Measurements from ENCODE around the gene TMEM165. TPM values are rescaled to one million over a fixed set of nuclear protein-coding genes. Genes with fewer than 3 reads are reported as not detected.
"Not testable (repeated sequence)": the region's sequence is repeated elsewhere in the genome, so short reads cannot be mapped to it uniquely, and the experiment has no call there.

The TMEM165 gene
- total RNA-seq, 4 donors from 2014 or later, result 79.5 to 215 (median 136) TPM

- Histone ChIP-seq H3K27me3 (no peaks in the 10 kb centered on the region), H3K9me3 (no peaks in the 10 kb centered on the region), H3K36me3 (no peaks in the 10 kb centered on the region), H3K4me1 (peaks cover 0 to 22% (median 11%) of the 10 kb centered on the region in 4 donors), H3K4me3 (no peak overlapping the region), H3K27ac (peak overlapping the region in 2 of 4 donors; percentile 97 to 98)
- no peak for DNase-seq
- in situ Hi-C loops (cut with MboI; ENCODE audit: low pct_ligation_motif_present in 1 of 4, low pct_unique_long_range_greater_than_20kb in 1 of 4, low sequenced_read_pairs in 3 of 4) (loop anchor here (10.0 to 25.0 kb wide), 3 partner anchors 190 to 515 kb away; partner anchors contain the start of genes EXOC1 (in 2 of the 4) and CLOCK (in 1 of the 4)), intact Hi-C loops (cut with DNase I; ENCODE audit: low total_unique reads) (loop anchor here (2.0 to 5.0 kb wide), 2 partner anchors 47 to 200 kb away; partner anchors contain the start of genes CLOCK and TMEM165)
- 68 to 90% methylated on average over 3 of the region's 3 CpGs for WGBS, 2 donors (ENCODE audit: low coverage in 1 of 2)
- no peak for TF ChIP-seq CTCF (IDR thresholded peaks at IDR 0.05)
- no peak for TF ChIP-seq EP300 (IDR thresholded peaks at IDR 0.05; ENCODE audit: low read depth)
- TF ChIP-seq POLR2A (IDR thresholded peaks at IDR 0.05), result no peak
- TF ChIP-seq POLR2AphosphoS5 (IDR thresholded peaks at IDR 0.05), result no peak
Observed at GRCh38 chr4:55347610-55348228, 48.0 kb upstream of the TMEM165 start.

- no peak for DNase-seq
- Histone ChIP-seq H3K9me3 (no peaks in the 10 kb centered on the region), H3K4me1 (peaks cover 0 to 22% (median 11%) of the 10 kb centered on the region in 4 donors), H3K36me3 (no peaks in the 10 kb centered on the region), H3K27ac (no peak overlapping the region), H3K27me3 (no peaks in the 10 kb centered on the region), H3K4me3 (no peak overlapping the region)
- intact Hi-C loops (cut with DNase I; ENCODE audit: low total_unique reads) (loop anchor here (5.0 kb wide), 1 partner anchor 199 kb away; the partner anchor contains the start of gene CLOCK), in situ Hi-C loops (cut with MboI; ENCODE audit: low pct_ligation_motif_present in 1 of 4, low pct_unique_long_range_greater_than_20kb in 1 of 4, low sequenced_read_pairs in 3 of 4) (loop anchor here (10.0 to 25.0 kb wide), 3 partner anchors 189 to 514 kb away; partner anchors contain the start of genes EXOC1 (in 2 of the 4) and CLOCK (in 1 of the 4))
- 74 to 80% methylated on average over 3 of the region's 3 CpGs for WGBS, 2 donors (ENCODE audit: low coverage in 1 of 2)
- TF ChIP-seq EP300 (IDR thresholded peaks at IDR 0.05; ENCODE audit: low read depth) (no peak), POLR2AphosphoS5 (IDR thresholded peaks at IDR 0.05) (no peak), CTCF (IDR thresholded peaks at IDR 0.05) (no peak), POLR2A (IDR thresholded peaks at IDR 0.05) (no peak)
Observed at GRCh38 chr4:55348466-55348865, 47.3 kb upstream of the TMEM165 start.

GRCh38 chr4:55350870-55351269, 44.9 kb upstream of the TMEM165 start:
- H3K36me3 ChIP-seq; H3K27me3 ChIP-seq; DNase-seq; H3K9me3 ChIP-seq; H3K27ac ChIP-seq; H3K4me3 ChIP-seq; intact Hi-C loops (cut with DNase I; ENCODE audit: low total_unique reads): not testable (repeated sequence)
- peaks cover 0 to 16% (median 9%) of the 10 kb centered on the region in 4 donors for H3K4me1 ChIP-seq
- 94% methylated on average over 10 of the region's 10 CpGs; no CpG with 5 or more reads in 1 of the 2 donors for WGBS, 2 donors (ENCODE audit: low coverage in 1 of 2)
- in situ Hi-C loops (cut with MboI; ENCODE audit: low pct_ligation_motif_present in 1 of 4, low pct_unique_long_range_greater_than_20kb in 1 of 4, low sequenced_read_pairs in 3 of 4), result loop anchor here in 2 of 4 donors (10.0 to 25.0 kb wide), 3 partner anchors 204 to 511 kb away; partner anchors contain the start of gene EXOC1 (in 1 of the 2)

GRCh38 chr4:55351824-55352223, 43.9 kb upstream of the TMEM165 start:
- peaks cover 0 to 14% (median 7%) of the 10 kb centered on the region in 4 donors for H3K4me1 ChIP-seq
- no peaks in the 10 kb centered on the region for H3K36me3 ChIP-seq
- in situ Hi-C loops (cut with MboI; ENCODE audit: low pct_ligation_motif_present in 1 of 4, low pct_unique_long_range_greater_than_20kb in 1 of 4, low sequenced_read_pairs in 3 of 4), result loop anchor here in 2 of 4 donors (10.0 to 25.0 kb wide), 3 partner anchors 203 to 510 kb away; partner anchors contain the start of gene EXOC1 (in 1 of the 2)
- intact Hi-C loops (cut with DNase I; ENCODE audit: low total_unique reads), result no loop called here
- no peaks in the 10 kb centered on the region for H3K9me3 ChIP-seq
- DNase-seq, result no peak
- no peak overlapping the region for H3K27ac ChIP-seq
- no peaks in the 10 kb centered on the region for H3K27me3 ChIP-seq
- H3K4me3 ChIP-seq, result no peak overlapping the region
- TF ChIP-seq CTCF (IDR thresholded peaks at IDR 0.05) (no peak), POLR2A (IDR thresholded peaks at IDR 0.05) (no peak), EP300 (IDR thresholded peaks at IDR 0.05; ENCODE audit: low read depth) (no peak), POLR2AphosphoS5 (IDR thresholded peaks at IDR 0.05) (no peak)

All from transverse colon (tissue), 4 donors.